GM19324 (cell line): ENCODE results near the gene POLR2L.

Experiments
- ATAC-seq: cut with Tn5 transposase; IDR thresholded peaks from one replicate; pipeline ENCODE4 v1.9.1; 2021; ENCODE audit warnings: mild to moderate bottlenecking, moderate library complexity; ENCODE audit not compliant: unreplicated experiment, low FRiP score

POLR2L gene

DNA sequence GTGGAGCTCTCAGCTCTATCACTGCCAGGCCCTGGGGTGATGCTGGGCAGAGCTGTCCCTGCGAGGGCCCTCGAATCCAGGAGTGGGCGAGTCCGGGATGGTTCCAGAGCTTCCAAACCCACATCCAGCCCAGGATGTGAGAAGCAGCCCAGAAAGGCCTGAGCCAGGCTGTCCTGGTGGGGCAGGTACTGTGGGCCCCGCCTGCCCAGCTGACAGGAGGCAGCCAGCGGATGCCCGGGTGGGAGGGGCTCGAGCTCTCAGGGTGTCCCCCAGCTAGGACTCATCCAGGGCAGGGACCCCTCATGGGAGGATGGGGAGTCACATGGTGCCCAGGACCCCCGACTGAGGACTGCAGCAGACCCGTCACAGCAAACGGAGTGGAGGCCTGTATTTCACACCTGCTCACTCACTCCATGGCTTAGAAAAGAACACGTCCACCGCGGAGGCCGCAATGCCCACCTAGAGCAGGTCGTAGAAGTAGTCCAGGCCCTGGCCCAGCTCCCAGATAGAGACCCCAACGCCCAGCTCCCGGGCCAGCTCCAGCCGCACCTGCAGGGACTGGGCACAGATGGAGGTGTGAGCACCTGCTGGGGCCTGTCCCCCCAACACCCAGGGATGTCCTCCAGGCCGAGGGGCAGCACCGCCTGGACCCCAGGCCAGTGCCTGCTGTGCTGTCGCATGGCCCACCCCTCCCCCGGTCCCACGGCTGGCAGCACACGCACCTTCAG, 27.2 kb upstream of the POLR2L start:
- ATAC-seq: no peak

DNA sequence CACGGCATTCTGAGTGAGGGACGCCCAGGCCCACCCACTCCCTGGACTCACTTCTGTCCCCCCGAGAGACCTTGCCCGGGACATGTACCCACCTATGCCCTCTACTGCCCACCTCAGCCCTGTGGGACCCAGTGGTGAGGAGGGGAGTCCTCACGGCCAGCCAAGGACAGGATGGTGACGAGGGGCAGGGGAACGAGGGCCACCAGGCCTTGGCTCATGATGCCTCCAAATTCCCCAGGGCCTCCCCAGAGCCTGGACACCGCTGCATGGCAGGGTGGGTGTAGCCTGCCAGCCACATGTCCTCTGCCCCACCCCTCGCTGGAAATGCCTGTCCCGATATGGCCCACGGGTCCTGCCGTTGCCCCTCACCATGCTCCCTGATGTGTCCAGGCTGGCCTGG, 26.5 kb upstream of the POLR2L start:
- ATAC-seq: no peak

DNA sequence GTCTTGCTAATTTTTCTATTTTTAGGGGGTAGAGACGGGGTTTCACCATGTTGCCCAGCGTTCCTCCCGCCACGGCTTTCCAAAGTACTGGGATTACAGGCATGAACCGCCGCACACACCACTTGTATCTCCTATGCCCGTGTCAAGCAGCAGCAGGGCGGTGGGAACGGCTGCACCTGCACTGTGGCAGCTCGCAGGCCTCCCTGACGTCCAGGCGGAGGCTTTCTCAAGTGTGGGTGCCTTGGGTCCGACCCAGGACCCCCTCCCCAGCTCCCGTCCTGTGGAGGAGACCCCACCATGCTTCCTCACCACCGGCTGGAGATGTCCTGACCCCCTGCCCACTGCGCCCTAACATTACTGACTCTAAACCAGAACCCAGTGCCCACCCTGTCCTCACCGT, 26.1 kb upstream of the POLR2L start:
- ATAC-seq: no peak

DNA sequence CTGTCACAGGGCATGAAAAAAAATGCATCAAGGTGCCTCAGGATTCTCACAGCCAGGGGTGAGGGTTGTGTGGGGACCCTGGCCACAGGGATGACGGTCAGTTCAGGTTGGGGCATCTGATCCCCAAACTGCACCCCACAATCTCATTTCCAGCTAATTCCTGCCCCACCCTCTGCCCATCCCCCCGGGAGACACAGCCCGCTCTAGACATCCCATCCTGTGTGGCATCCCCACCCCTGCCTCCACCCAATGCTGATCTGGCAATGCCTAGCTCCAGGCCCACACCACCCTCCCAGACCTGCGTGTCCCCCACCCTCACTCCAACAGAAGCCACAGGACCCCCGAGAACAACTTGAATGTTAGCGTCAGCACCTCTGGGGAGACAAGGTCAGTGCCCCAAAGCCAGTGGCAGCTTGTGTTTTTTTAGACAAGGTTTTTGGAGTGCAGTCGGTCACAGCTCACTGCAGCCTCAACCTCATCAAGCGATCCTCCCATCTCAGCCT, 25.6 kb upstream of the POLR2L start:
- no peak for ATAC-seq

DNA sequence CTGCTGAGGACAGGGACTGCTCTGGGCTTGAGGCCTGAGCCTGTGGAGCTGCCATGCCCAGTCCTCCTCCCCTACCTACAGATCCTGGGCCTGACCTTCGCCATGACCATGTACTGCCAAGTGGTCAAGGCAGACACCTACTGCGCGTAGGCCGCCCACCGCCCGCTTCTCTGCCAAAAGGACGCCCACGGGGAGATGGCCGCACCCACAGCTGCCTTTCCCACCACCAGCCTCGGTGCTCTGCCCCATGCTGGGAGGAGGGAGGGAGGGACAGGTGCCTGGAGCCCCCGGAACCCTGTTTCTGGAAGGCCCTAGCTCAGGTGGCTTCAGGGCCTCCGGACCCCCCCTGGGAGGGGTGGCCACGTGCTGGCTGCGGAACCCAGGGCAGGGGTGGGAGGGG, 24.2 kb upstream of the POLR2L start:
- no peak for ATAC-seq

DNA sequence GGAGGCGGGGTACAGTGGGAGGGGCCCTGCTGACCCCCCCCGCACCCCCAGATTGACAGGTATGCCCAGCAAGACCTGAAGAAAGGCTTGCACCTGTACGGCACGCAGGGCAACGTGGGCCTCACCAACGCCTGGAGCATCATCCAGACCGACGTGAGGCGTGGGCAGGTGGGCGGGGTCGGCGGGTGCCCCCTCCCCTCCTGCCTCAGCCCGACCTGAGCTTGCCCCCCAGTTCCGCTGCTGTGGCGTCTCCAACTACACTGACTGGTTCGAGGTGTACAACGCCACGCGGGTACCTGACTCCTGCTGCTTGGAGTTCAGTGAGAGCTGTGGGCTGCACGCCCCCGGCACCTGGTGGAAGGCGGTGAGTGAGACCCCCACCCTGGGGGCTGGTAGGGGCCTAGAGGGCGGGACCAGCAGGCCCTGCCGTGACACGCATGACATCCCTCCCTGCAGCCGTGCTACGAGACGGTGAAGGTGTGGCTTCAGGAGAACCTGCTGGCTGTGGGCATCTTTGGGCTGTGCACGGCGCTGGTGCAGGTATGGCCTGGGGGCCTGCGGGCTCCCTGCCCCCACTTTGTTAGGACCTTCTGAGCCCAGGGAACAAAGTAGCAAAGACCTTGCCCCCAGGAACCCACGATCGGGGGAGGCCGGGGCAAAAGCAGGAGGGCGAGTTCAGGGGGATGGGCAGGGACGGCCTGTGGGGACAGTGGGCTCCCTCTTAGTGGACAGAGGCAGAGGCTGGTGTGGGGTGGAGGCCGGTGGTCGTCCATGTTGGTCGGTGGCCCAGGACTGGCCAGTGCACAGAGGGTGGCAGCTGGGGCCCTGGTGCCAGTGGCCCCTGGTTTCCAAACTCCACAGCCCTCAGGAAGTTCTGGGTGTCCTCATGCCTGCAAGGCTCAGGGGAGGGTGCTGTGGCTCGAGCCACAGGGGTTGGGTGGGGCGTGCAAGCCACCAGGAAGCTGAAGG, 23.4 kb upstream of the POLR2L start:
- no peak for ATAC-seq

DNA sequence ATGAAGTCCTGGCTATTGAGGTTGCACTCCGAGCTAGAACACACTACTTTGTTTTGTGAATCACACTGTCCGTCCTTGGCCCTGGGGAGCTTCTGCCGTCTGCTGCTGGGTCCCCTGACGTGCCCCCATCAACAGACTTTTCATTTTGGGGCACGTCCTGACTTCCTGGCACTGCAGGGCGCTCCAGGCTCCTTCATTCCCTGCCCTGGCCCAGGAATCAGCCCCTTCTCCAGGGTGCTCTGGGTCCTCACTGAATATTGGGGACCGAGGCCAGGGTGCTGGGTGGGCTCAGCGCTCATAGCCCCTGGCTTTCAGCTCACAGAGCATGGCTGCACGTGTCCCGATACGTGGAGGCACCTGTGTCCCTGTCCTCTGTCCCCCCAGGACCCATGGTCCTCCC, 22.6 kb upstream of the POLR2L start:
- no peak for ATAC-seq

DNA sequence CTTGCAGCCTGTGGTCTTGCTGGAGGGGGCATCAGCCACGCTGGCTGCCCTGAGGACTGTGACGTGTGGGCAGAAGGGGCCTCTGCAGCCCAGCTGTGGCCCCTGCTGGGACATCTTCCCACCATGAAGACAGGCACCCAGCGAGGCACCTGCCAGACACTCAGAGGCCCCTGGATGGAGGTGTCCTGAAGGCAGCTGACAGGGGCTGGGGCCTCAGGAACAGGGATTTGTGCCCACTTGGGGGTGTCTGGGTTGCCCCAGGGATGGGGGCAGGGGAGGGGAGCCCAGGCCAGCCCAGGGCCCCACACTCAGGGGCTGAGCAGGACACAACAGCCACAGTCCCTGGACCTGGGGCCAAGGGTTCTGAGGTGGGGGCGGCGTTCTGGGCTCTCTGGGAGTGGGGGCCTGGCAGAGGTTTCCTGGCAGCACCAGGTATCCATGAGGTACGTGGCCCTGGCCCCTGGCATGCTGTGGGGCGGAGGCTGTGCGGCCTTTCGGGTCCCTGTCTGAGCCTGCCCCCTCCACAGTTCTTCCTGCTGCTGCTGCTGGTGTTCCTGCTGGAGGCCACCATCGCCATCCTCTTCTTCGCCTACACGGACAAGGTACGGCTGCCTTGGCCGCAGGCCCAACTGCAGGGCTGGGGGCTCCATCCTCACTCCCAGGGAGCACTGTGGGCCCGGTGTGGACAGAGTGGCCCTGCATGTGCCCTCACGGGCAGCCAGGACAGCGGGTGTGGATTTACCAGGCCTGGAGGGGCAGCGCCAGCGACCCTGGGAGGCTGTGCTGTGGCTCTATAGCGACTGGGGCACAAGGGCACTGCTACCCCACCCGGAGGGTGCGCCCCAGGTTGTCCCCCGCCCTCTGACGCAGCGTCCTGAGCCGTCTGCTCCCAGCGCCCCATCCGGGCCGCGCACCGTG, 21.8 kb upstream of the POLR2L start:
- no peak for ATAC-seq

DNA sequence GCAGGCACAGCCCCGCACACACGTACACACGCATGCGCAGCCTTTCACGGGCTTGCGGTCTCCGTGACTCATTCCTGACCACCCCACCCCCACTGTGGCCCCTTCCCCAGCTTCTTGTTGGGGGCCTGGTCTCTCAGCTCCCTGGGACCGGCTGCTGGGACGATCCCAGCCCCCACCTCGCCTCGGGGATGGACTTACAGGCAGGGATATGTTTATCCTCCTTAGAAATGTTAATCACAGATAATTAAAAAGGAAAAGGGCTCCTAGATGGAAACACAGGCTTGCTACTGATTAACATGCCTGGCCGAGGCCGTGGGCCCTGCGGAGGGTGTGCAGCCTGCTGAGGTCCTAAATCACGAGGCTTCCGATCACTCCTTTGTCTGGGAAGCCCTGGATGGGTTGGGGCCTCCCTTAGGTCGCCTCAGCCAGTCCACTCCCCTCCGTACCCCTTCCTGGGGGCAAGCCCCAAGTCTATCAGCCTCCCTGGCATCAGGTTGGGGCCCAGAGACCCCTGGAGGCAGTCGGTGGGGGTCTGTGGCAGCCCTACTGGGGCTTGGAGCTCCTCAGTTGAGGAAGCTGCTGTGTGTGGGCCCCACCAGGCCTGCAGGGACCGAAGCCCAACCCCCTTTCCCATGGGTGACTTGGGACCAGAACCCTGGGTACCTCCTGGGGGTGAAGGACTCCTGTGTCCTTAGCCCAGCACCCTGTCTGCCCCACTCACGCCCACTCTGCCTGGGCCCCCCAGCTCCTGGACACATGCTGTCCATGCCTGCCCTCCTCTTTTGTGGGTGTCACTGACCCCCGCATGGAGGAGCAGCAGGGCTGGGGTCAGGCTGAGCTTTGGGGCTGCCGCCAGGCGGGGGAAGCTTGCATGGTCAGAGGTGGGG, 20.9 kb upstream of the POLR2L start:
- no peak for ATAC-seq

DNA sequence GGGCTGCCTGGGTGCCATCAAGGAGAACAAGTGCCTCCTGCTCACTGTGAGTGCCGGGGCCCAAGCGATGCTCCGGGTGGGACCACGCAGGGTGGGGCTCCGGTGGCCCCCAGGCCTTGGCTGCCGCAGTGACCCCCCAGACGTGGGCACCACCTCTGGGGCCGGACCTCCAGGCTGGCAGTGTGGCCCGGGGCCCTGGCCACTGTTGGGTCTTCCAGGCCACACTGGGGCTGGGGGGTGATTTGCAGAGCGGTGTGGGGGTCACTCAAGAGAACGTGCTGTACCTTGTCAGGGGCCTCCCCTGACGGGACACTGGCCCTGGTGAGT, 20.3 kb upstream of the POLR2L start:
- ATAC-seq: no peak

DNA sequence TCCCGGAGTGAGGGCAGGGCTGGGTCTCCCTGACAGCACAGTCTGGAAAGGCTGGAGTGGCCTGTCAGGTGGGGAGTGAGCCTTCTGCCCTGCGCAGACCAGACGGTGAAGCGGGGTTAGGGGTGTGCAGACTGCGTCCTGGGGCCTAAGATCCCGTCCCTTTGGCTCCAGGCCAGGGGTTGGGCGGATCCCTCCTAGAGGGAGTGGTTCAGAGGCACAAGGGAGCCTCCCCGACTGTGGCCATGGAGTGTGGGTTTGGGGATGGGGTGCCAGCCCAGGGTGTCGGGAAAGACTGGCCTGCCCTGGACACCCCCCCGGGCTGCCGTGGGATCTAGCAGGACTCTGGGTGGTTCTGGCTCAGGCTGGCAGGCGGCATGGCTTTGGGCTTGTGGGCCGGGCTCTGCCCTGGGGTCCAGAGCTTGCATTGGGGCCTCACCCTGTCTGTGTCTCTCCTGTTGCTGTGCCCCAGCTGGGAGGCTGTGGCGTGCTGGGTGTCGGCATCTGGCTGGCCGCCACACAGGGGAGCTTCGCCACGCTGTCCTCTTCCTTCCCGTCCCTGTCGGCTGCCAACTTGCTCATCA, 19.8 kb upstream of the POLR2L start:
- no peak for ATAC-seq

DNA sequence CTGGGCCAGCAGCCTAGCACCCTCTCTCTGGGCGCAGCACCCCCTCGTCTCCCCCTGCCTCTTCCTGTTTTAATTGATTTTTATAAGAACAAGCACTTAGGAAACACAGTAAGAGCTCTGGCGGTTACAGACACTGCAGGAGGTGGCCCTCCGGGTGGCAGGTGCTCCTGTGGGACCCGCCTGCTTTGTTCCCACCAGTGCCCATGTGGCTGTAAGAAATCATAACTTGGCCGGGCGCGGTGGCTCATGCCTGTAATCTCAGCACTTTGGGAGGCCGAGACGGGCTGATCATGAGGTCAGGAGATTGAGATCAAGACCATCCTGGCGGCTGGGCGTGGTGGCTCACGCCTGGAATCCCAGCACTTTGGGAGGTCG, 18.8 kb upstream of the POLR2L start:
- ATAC-seq: no peak

DNA sequence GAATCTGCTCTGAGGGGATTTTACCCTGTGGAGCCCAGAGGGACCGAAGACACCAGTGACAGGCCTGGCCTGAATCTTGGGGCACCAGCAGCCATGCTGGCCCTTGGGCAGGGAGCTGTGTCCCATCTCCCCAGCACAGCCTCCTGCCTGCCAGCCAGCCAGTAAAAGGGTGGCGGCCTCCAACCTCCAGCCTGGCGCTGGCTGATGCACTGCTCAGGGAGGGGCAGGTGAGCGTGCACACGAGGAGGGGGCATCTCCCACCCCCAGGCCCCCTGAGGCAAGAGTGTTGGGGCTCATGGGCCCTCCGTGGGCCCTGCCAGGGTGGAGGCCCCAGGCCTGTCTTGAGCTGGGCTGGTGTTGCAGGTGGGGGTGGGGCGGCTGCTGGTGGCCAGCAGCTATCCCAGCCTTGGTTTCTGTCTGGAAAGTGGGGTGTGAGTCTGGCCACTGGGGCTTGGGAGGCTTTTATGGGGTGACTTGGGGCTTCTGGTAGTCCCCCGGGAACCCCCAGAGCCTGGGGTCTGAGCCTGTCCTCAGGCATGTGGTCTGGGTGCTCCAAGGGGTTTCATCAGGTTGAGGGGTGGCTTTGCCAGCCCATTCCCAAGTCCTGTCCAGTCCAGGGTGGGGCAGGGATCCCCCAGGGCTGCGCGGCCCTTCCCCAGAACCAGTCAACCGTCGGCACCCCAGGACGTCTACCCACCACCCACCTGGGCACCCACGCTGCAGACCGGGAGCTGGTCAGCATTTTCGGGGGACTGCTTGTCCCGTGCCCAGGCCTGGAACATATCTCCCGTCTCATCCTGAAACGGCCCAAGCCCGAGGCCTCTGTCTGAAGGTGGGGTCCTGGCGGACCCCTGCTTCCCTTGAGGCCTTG, 18.1 kb upstream of the POLR2L start:
- ATAC-seq: no peak

DNA sequence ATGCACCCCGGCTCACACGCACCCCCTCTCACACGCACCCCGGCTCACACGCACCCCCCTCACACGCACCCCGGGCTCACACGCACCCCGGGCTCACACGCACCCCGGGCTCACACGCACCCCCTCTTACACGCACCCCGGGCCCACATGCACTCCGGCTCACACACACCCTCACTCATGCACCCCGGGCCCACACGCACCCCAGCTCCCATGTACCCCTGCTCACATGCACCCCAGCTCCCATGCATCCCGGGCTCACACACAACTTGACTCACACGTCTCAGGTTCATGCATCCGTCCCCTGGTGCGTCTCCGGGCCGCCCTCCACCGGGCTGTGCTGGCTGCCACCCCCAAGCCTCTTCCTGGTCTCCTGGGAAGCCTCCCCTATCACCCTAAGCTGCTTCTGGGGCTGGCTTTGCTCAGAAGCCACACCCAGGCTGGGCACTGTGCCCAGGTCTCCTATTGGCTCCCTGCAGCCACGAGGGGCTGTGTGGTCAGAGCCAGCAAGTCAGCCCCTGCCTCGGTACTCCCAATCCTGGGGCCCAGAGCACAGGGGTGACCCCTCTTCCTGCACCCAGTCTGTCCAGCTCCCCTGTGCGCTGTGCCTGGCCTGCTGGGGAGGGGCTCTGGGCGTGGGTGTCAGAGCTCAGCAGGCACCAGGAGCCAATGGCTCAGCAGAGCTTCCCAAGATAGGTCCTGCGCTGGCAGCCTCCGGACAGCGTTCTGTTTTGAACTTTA, 17.2 kb upstream of the POLR2L start:
- no peak for ATAC-seq

DNA sequence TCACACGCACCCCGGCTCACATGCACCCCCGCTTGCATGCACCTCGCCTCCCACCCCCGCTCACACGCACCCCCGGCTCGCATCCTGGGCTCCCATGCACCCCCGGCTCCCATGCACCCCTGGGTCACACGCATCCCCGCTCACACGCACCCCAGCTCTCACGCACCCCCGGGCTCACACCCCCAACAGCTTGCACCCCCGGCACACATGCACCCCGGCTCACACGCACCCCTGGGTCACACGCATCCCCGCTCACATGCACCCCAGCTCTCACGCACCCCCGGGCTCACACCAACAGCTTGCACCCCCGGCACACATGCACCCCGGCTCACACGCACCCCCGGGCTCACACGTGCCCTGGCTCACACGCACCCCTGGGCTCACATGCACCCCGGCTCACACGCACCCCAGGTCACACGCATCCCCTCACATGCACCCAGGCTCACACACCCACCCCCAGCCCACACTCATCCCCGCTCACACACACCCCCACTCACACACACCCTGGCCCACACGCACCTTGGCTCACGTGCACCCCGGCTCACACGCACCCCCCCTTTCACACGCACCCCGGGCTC, 16.5 kb upstream of the POLR2L start:
- no peak for ATAC-seq

DNA sequence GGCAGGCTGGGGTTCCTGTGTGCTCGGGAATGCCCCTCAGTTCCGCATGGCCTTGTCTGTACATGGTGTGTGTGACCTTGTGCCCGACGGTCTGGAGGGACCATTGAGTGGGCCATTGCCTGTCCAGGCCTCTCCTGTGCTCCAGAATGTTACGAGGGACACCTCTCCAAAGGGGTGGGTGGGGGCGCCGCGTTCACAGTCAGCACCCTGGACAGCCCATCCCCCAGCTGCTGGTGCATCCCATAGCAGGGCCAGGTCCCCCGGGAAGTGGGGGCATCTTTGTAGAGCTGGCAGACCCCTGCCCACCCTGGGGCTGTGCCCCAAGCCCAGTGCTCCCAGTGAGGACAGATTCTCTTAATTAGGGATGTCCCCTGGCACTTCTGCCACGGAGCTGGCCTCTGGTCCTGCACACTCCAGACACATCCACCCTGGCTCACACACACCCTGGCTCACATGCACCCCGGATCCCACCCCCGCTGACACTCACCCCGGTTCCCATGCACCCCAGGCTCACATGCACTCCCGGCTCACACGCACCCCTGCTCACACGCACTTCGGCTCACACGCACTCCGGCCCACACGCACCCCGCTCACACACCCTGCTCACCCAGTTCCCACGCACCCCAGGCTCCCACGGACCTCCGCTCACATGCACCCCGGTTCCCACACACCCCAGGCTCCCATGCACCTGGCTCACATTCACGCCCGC, 15.9 kb upstream of the POLR2L start:
- ATAC-seq: no peak

DNA sequence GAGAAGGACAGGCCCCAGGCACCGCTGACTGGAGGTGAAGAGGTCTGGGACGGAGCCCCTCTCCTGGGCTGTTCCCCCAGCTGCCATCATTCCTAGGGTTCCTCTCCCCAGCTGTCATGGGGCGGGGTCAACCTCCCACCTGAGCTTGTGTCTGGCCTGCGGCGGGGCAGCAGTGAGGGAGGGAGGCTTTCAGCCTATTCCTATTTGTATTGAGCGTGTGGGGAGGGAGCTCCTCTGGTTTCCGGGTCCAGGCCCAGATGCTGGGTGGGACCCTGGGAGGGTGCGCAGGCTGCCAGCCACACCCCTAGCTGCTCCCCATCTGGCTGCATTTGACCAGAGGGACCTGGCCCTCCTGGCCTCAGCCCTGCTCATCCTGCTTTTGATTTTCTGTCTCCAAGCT, 14.1 kb upstream of the POLR2L start:
- ATAC-seq: no peak
